Mucosa of descending colon (tissue), 3 donors: Measurements from ENCODE around the gene SMIM41. TPM values are rescaled to one million over a fixed set of nuclear protein-coding genes. Genes with fewer than 3 reads are reported as not detected.
A peak's percentile ranks its signal among the peaks of the same experiment; 100 is the strongest.

Experiments
- ATAC-seq: fragments of 200-7000 bp; cut with Tn5 transposase; one replicate; pipeline ENCODE4 v1.9.1; 2020; ENCODE audit warnings: mild to moderate bottlenecking, moderate library complexity
- DNase-seq, 3 donors: peaks; one replicate each; pipeline ENCODE4 v3.0.0-alpha.2; 2020
- H3K36me3 ChIP-seq: fragments of 200-600 bp; one replicate; pipeline ENCODE4 v1.8.0; 2021; ENCODE audit warnings: low read depth, mild to moderate bottlenecking
- H3K4me1 ChIP-seq: fragments of 200-600 bp; one replicate; pipeline ENCODE4 v1.8.0; 2021; ENCODE audit warnings: low read depth, mild to moderate bottlenecking
- H3K4me3 ChIP-seq: fragments of 200-600 bp; one replicate; pipeline ENCODE4 v1.8.0; 2021; ENCODE audit warnings: mild to moderate bottlenecking
- H3K9me3 ChIP-seq: fragments of 200-600 bp; one replicate; pipeline ENCODE4 v1.8.0; 2021; ENCODE audit warnings: mild to moderate bottlenecking
- CTCF ChIP-seq: fragments of 200-600 bp; IDR thresholded peaks from one replicate; pipeline ENCODE4 v1.8.0; 2022; ENCODE audit warnings: antibody characterized with exemption, mild to moderate bottlenecking
- intact Hi-C, 2 donors: fragments of 100-400 bp; cut with DNase I in 1 of 2; cut with micrococcal nuclease in 1 of 2; formaldehyde crosslinking; loops; one replicate each; pipeline versions ENCODE4 v1.11.0 to v1.11.1; 2022; cut with DNase I, micrococcal nuclease
- total RNA-seq, 3 donors: library from RNA; stranded (reverse); fragmentation: NEBNext Ultra II Directional in 2 of 3; extraction: Animal tissue kit (Norgen Biotek cat#: 25700) in 2 of 3; gene quantifications; one replicate each; pipeline versions ENCODE4 v1.2.1 to v1.2.4, GENCODE V29; 2021 to 2023
- donor health status: DM: no; HTN: no; CAD: no; lungs with moderate emphysema.
- donor health status: DM: no; HTN: no; CAD: no.
- donor health status: DM: no; HTN: yes; CAD: no.

Gene SMIM41
- total RNA-seq, 3 donors from 2014 or later, result 0.32 to 0.41 TPM; not detected in 1

- peaks cover 15% of the 10 kb centered on the region for H3K4me1 ChIP-seq
- H3K4me3 ChIP-seq, result peak overlapping the region; percentile 84
- TF ChIP-seq CTCF, result no peak
- no peaks in the 10 kb centered on the region for H3K9me3 ChIP-seq
- H3K36me3 ChIP-seq, result no peaks in the 10 kb centered on the region
- DNase-seq (no peak), ATAC-seq (peak; percentile 48)
- intact Hi-C loops, result no loop called here
These were observed 9.1 kb upstream of the SMIM41 start for GRCh38 chr12:52070185-52070925.

- Histone ChIP-seq H3K36me3 (no peaks in the 10 kb centered on the region), H3K4me1 (peaks cover 15% of the 10 kb centered on the region)
- no peak for DNase-seq
These were observed 5.7 kb upstream of the SMIM41 start for GRCh38 chr12:52073531-52074381.

GRCh38 chr12:52074971-52075724 is 4.4 kb upstream of the SMIM41 start:
- no peaks in the 10 kb centered on the region for H3K9me3 ChIP-seq
- no peak for TF ChIP-seq CTCF
- ATAC-seq, result no peak
- H3K36me3 ChIP-seq, result no peaks in the 10 kb centered on the region
- H3K4me3 ChIP-seq, result no peak overlapping the region
- intact Hi-C loops, result no loop called here
- H3K4me1 ChIP-seq, result peaks cover 15% of the 10 kb centered on the region
- no peak for DNase-seq

More at GRCh38 chr12:52073531-52074381, 5.7 kb upstream of the SMIM41 start:
- Histone ChIP-seq H3K4me3 (no peak overlapping the region), H3K9me3 (no peaks in the 10 kb centered on the region)
- intact Hi-C loops, result no loop called here
- no peak for ATAC-seq
- TF ChIP-seq CTCF, result no peak

GRCh38 chr12:52076811-52077210 is 2.7 kb upstream of the SMIM41 start:
- no peak for TF ChIP-seq CTCF
- H3K4me1 ChIP-seq, result peaks cover 4% of the 10 kb centered on the region
- intact Hi-C loops, result no loop called here
- no peaks in the 10 kb centered on the region for H3K9me3 ChIP-seq
- DNase-seq (no peak), ATAC-seq (no peak)
- no peaks in the 10 kb centered on the region for H3K36me3 ChIP-seq
- H3K4me3 ChIP-seq, result no peak overlapping the region

GRCh38 chr12:52078276-52078675 is 1.2 kb upstream of the SMIM41 start:
- DNase-seq, result no peak
- Histone ChIP-seq H3K9me3 (no peaks in the 10 kb centered on the region), H3K4me3 (no peak overlapping the region), H3K4me1 (peaks cover 4% of the 10 kb centered on the region), H3K36me3 (no peaks in the 10 kb centered on the region)
- TF ChIP-seq CTCF, result no peak
- intact Hi-C loops, result no loop called here
- no peak for ATAC-seq
